GM12801 (cell line): ENCODE data around the gene LPCAT3.

Experiments used
- CTCF ChIP-seq: IDR thresholded peaks from one replicate; pipeline ENCODE4 v1.5.1; 2011; ENCODE audit warnings: control low read depth; ENCODE audit not compliant: insufficient read length; ENCODE audit errors: extremely low read depth

LPCAT3 gene

GRCh38 chr12:7060353-7060954, 42.2 kb upstream of the LPCAT3 start, which contains the start of gene C1S:
Gene C1S, plus strand, starts transcription at chr12:7060718. Its CDS starts 1,195 bp downstream, at chr12:7061913.
- no peak for TF ChIP-seq CTCF

- no peak for TF ChIP-seq CTCF
Measured at GRCh38 chr12:7059780-7060179, 41.5 kb upstream of the LPCAT3 start.

- no peak for TF ChIP-seq CTCF
Measured at GRCh38 chr12:7058850-7059395, 40.6 kb upstream of the LPCAT3 start.

- no peak for TF ChIP-seq CTCF
Measured at GRCh38 chr12:7058163-7058845, 40.0 kb upstream of the LPCAT3 start.

GRCh38 chr12:7054925-7055324, 36.6 kb upstream of the LPCAT3 start:
- TF ChIP-seq CTCF, result no peak

- no peak for TF ChIP-seq CTCF
Measured at GRCh38 chr12:7047306-7047705, 29.0 kb upstream of the LPCAT3 start.

GRCh38 chr12:7046383-7047105, 28.3 kb upstream of the LPCAT3 start:
- TF ChIP-seq CTCF, result no peak
